Osteocyte (in vitro differentiated cells): ENCODE results near the gene TMEM138. TPM values are rescaled to one million over a fixed set of nuclear protein-coding genes. Genes with fewer than 3 reads are reported as not detected.

Source experiments
- DNase-seq: peaks from one replicate; pipeline ENCODE4 v3.0.0; 2021; ENCODE audit warnings: mixed read lengths; ENCODE audit not compliant: unreplicated experiment; ENCODE audit errors: extremely low spot score
- H3K27ac Mint-ChIP-seq: one replicate; pipeline ENCODE4 v1.8.0; 2021; ENCODE audit warnings: mild to moderate bottlenecking, mixed read lengths; ENCODE audit not compliant: unreplicated experiment
- H3K27me3 Mint-ChIP-seq: one replicate; pipeline ENCODE4 v1.8.0; 2021; ENCODE audit warnings: mixed read lengths; ENCODE audit not compliant: unreplicated experiment
- H3K36me3 Mint-ChIP-seq: one replicate; pipeline ENCODE4 v1.8.0; 2021; ENCODE audit warnings: mixed read lengths; ENCODE audit not compliant: unreplicated experiment
- H3K4me1 Mint-ChIP-seq: one replicate; pipeline ENCODE4 v1.8.0; 2021; ENCODE audit warnings: mixed read lengths; ENCODE audit not compliant: unreplicated experiment
- H3K4me3 Mint-ChIP-seq: one replicate; pipeline ENCODE4 v1.8.0; 2021; ENCODE audit warnings: mild to moderate bottlenecking, moderate library complexity, mixed read lengths; ENCODE audit not compliant: unreplicated experiment
- H3K9me3 Mint-ChIP-seq: one replicate; pipeline ENCODE4 v1.8.0; 2021; ENCODE audit warnings: mixed read lengths; ENCODE audit not compliant: unreplicated experiment
- CTCF ChIP-seq: fragments of 200-600 bp; sonication (generic); IDR thresholded peaks from 2 replicates; pipeline ENCODE4 v1.5.0; 2021; ENCODE audit warnings: antibody characterized with exemption, mild to moderate bottlenecking, moderate library complexity
- total RNA-seq: library from RNA; stranded (reverse); gene quantifications from 2 replicates; pipeline ENCODE4 v1.2.1, GENCODE V29; 2021

TMEM138 gene
- total RNA-seq, 1 donor from 2014 or later, result 49.4 TPM

GRCh38 chr11:61342207-61342803 is 19.9 kb upstream of the TMEM138 start:
- TF ChIP-seq CTCF, result no peak
- Mint-ChIP-seq H3K4me1 (peaks cover 2% of the 10 kb centered on the region), H3K9me3 (no peaks in the 10 kb centered on the region), H3K27me3 (no peaks in the 10 kb centered on the region), H3K4me3 (no peak overlapping the region), H3K27ac (no peak overlapping the region), H3K36me3 (peaks cover 10% of the 10 kb centered on the region)
- no peak for DNase-seq

GRCh38 chr11:61343792-61344745 is 18.1 kb upstream of the TMEM138 start:
- Mint-ChIP-seq H3K27me3 (no peaks in the 10 kb centered on the region), H3K27ac (no peak overlapping the region), H3K4me3 (no peak overlapping the region), H3K36me3 (peaks cover 10% of the 10 kb centered on the region), H3K9me3 (no peaks in the 10 kb centered on the region), H3K4me1 (peaks cover 2% of the 10 kb centered on the region)
- no peak for TF ChIP-seq CTCF
- no peak for DNase-seq

GRCh38 chr11:61345170-61345610 is 17.0 kb upstream of the TMEM138 start:
- no peaks in the 10 kb centered on the region for H3K27me3 Mint-ChIP-seq
- TF ChIP-seq CTCF, result no peak
- H3K36me3 Mint-ChIP-seq, result peaks cover 10% of the 10 kb centered on the region
- no peak overlapping the region for H3K27ac Mint-ChIP-seq
- no peak for DNase-seq
- no peak overlapping the region for H3K4me3 Mint-ChIP-seq
- H3K9me3 Mint-ChIP-seq, result no peaks in the 10 kb centered on the region
- peaks cover 2% of the 10 kb centered on the region for H3K4me1 Mint-ChIP-seq

- H3K9me3 Mint-ChIP-seq, result no peaks in the 10 kb centered on the region
- H3K36me3 Mint-ChIP-seq, result peaks cover 7% of the 10 kb centered on the region
- no peak overlapping the region for H3K4me3 Mint-ChIP-seq
- peaks cover 2% of the 10 kb centered on the region for H3K4me1 Mint-ChIP-seq
- H3K27me3 Mint-ChIP-seq, result no peaks in the 10 kb centered on the region
- TF ChIP-seq CTCF, result no peak
- no peak overlapping the region for H3K27ac Mint-ChIP-seq
- DNase-seq, result no peak
Observed at GRCh38 chr11:61345954-61346843, 16.0 kb upstream of the TMEM138 start.
